Panc1 (cell line): ENCODE results near the gene DNAJC22. TPM values are rescaled to one million over a fixed set of nuclear protein-coding genes. Genes with fewer than 3 reads are reported as not detected.
A peak's percentile ranks its signal among the peaks of the same experiment; 100 is the strongest.

Experiments
- ATAC-seq: fragments of 200-7000 bp; cut with Tn5 transposase; 2 replicates; pipeline ENCODE4 v1.9.1; 2020; ENCODE audit warnings: mild to moderate bottlenecking, moderate library complexity
- BruUV-seq: library from RNA; stranded (reverse); fragments of 400-500 nt; replicated peaks from 2 replicates; lab custom pipeline; 2021; lab: Mats Ljungman, UMichigan
- CTCF ChIA-PET: fragments of 300-600 bp; sonication (Branson Sonifier 250); formaldehyde crosslinking; loops from one replicate; lab custom pipeline; 2022; ENCODE audit warnings: antibody characterized with exemption; lab: Charles Lee
- POLR2A ChIA-PET: fragments of 300-600 bp; sonication (Branson Sonifier 250); formaldehyde crosslinking; loops from one replicate; lab custom pipeline; 2022; ENCODE audit warnings: antibody characterized with exemption; lab: Charles Lee
- DNase-seq: peaks from one replicate; pipeline ENCODE4 v3.0.0-alpha.2; 2010; ENCODE audit warnings: low read depth, low spot score
- H3K27ac ChIP-seq: 2 replicates; pipeline ENCODE4 v1.5.1; 2011; ENCODE audit warnings: mild to moderate bottlenecking, low read length, inconsistent platforms
- H3K27me3 ChIP-seq: fragments of 200-500 bp; sonication (Bioruptor generic); 2 replicates; pipeline ENCODE4 v1.6.0; 2014; ENCODE audit warnings: low read length, inconsistent platforms; ENCODE audit not compliant: control insufficient read depth, insufficient read depth
- H3K36me3 ChIP-seq: fragments of 200-500 bp; sonication (Bioruptor generic); 2 replicates; pipeline ENCODE4 v1.5.1; 2014; ENCODE audit warnings: inconsistent platforms, mild to moderate bottlenecking, low read length, moderate library complexity; ENCODE audit not compliant: control insufficient read depth, insufficient read depth
- H3K4me1 ChIP-seq: 2 replicates; pipeline ENCODE4 v1.5.1; 2011; ENCODE audit warnings: inconsistent platforms, mild to moderate bottlenecking, low read length, moderate library complexity; ENCODE audit not compliant: control insufficient read depth, insufficient read depth
- H3K4me3 ChIP-seq, 2 experiments: 2 replicates each; pipeline ENCODE4 v1.5.1; 2011 to 2012; ENCODE audit warnings: low read depth in 2 of 2, low read length in 2 of 2, mild to moderate bottlenecking in 2 of 2, inconsistent platforms in 1 of 2, moderate library complexity in 1 of 2
- H3K9me3 ChIP-seq: fragments of 200-500 bp; sonication (Bioruptor generic); 2 replicates; pipeline ENCODE4 v1.5.1; 2014; ENCODE audit warnings: low read depth, mild to moderate bottlenecking, inconsistent platforms, low read length, moderate library complexity; ENCODE audit not compliant: control insufficient read depth, insufficient read depth
- POLR2AphosphoS5 ChIP-seq: IDR thresholded peaks from 2 replicates; pipeline ENCODE4 v1.6.1; 2012; ENCODE audit warnings: mild to moderate bottlenecking, low read depth, low read length, moderate library complexity
- SIN3A ChIP-seq: IDR thresholded peaks from 2 replicates; pipeline ENCODE4 v1.6.1; 2012; ENCODE audit warnings: low read depth, mild to moderate bottlenecking, low read length, moderate library complexity, borderline replicate concordance; ENCODE audit not compliant: insufficient read depth
- TCF7L2 ChIP-seq: IDR thresholded peaks from 2 replicates; pipeline ENCODE4 v1.6.1; 2011; ENCODE audit warnings: mild to moderate bottlenecking, low read depth, low read length, inconsistent platforms
- in situ Hi-C: cut with HindIII; loops from 2 replicates; pipeline ENCODE4 v1.10.0; 2016; ENCODE audit warnings: low sequenced_read_pairs, low pct_unique_long_range_greater_than_20kb
- intact Hi-C: fragments of 100-400 bp; cut with micrococcal nuclease; formaldehyde crosslinking; loops from one replicate; pipeline ENCODE4 v1.10.0; 2022; ENCODE audit not compliant: unreplicated experiment
- total RNA-seq: library from RNA; stranded (reverse); gene quantifications from one replicate; pipeline ENCODE4 v1.2.1, GENCODE V29; 2021; ENCODE audit not compliant: unreplicated experiment
- TF ChIP-seq, protein P1 (sequence below), 2 experiments: IDR thresholded peaks; 2 replicates each; pipeline ENCODE4 v1.6.1; 2011 to 2012; ENCODE audit warnings: low read depth in 2 of 2, control low read depth in 1 of 2, low read length in 1 of 2, mild to moderate bottlenecking in 1 of 2, moderate library complexity in 1 of 2; ENCODE audit not compliant: insufficient read depth in 1 of 2
- TF ChIP-seq, protein P2 (sequence below): fragments of 450-650 bp; IDR thresholded peaks from 2 replicates; pipeline ENCODE4 v1.5.1; 2017; ENCODE audit warnings: mild to moderate bottlenecking

Gene DNAJC22
- total RNA-seq, 1 experiment from 2014 or later: 1.9 TPM

GRCh38 chr12:49330032-49330619, 16.6 kb upstream of the DNAJC22 start:
- POLR2A ChIA-PET: interaction anchor here (1.1 kb wide), 1 partner anchor 18 kb away, joined by 3 read pairs; no protein-coding TSS in a partner anchor
- DNase-seq: no peak
- no peak overlapping the region for H3K4me3 ChIP-seq
- H3K27me3 ChIP-seq: no peaks in the 10 kb centered on the region
- no TSS peak for BruUV-seq
- no peak overlapping the region for H3K27ac ChIP-seq
- in situ Hi-C loops (no loop called here), intact Hi-C loops (no loop called here)
- CTCF ChIA-PET: no interaction called here
- ATAC-seq: peak; percentile 8; the same call in 1 of the 2 replicates
- TF ChIP-seq, protein P1, sequence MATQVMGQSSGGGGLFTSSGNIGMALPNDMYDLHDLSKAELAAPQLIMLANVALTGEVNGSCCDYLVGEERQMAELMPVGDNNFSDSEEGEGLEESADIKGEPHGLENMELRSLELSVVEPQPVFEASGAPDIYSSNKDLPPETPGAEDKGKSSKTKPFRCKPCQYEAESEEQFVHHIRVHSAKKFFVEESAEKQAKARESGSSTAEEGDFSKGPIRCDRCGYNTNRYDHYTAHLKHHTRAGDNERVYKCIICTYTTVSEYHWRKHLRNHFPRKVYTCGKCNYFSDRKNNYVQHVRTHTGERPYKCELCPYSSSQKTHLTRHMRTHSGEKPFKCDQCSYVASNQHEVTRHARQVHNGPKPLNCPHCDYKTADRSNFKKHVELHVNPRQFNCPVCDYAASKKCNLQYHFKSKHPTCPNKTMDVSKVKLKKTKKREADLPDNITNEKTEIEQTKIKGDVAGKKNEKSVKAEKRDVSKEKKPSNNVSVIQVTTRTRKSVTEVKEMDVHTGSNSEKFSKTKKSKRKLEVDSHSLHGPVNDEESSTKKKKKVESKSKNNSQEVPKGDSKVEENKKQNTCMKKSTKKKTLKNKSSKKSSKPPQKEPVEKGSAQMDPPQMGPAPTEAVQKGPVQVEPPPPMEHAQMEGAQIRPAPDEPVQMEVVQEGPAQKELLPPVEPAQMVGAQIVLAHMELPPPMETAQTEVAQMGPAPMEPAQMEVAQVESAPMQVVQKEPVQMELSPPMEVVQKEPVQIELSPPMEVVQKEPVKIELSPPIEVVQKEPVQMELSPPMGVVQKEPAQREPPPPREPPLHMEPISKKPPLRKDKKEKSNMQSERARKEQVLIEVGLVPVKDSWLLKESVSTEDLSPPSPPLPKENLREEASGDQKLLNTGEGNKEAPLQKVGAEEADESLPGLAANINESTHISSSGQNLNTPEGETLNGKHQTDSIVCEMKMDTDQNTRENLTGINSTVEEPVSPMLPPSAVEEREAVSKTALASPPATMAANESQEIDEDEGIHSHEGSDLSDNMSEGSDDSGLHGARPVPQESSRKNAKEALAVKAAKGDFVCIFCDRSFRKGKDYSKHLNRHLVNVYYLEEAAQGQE (IDR thresholded peaks at IDR 0.05; ENCODE audit: insufficient read depth in 1 of 2, low read depth in 2 of 2, low read length in 1 of 2): no peak
- no peak for TF ChIP-seq SIN3A
- TF ChIP-seq TCF7L2: no peak
- TF ChIP-seq, protein P2, sequence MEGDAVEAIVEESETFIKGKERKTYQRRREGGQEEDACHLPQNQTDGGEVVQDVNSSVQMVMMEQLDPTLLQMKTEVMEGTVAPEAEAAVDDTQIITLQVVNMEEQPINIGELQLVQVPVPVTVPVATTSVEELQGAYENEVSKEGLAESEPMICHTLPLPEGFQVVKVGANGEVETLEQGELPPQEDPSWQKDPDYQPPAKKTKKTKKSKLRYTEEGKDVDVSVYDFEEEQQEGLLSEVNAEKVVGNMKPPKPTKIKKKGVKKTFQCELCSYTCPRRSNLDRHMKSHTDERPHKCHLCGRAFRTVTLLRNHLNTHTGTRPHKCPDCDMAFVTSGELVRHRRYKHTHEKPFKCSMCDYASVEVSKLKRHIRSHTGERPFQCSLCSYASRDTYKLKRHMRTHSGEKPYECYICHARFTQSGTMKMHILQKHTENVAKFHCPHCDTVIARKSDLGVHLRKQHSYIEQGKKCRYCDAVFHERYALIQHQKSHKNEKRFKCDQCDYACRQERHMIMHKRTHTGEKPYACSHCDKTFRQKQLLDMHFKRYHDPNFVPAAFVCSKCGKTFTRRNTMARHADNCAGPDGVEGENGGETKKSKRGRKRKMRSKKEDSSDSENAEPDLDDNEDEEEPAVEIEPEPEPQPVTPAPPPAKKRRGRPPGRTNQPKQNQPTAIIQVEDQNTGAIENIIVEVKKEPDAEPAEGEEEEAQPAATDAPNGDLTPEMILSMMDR: no peak
- TF ChIP-seq POLR2AphosphoS5: no peak
- peaks cover 2% of the 10 kb centered on the region; the same call in 1 of the 2 replicates for H3K36me3 ChIP-seq
- H3K9me3 ChIP-seq: no peaks in the 10 kb centered on the region
- peaks cover 6% of the 10 kb centered on the region; the same call in 1 of the 2 replicates for H3K4me1 ChIP-seq

DNA sequence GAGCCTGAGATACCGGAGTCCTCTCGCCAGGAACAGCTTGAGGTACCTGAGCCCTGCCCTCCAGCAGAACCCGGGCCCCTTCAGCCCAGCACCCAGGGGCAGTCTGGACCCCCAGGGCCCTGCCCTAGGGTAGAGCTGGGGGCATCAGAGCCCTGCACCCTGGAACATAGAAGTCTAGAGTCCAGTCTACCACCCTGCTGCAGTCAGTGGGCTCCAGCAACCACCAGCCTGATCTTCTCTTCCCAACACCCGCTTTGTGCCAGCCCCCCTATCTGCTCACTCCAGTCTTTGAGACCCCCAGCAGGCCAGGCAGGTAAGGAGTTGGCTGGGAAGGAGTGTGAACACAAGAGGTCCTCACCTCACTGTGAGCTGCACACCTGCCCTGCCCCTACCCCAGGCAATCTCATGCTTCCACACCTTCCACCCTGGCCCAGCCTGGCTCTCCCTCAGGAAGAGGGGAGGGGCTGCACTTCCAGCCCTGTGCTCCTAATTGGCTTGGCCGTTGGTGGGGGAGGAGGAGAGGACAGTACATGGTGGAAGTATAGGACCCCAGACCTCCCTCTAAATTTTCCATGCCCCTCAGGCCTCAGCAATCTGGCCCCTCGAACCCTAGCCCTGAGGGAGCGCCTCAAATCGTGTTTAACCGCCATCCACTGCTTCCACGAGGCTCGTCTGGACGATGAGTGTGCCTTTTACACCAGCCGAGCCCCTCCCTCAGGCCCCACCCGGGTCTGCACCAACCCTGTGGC, 15.9 kb upstream of the DNAJC22 start:
- no peak overlapping the region for H3K27ac ChIP-seq
- H3K36me3 ChIP-seq: peaks cover 2% of the 10 kb centered on the region; the same call in 1 of the 2 replicates
- ATAC-seq: no peak
- peaks cover 6% of the 10 kb centered on the region; the same call in 1 of the 2 replicates for H3K4me1 ChIP-seq
- no TSS peak for BruUV-seq
- in situ Hi-C loops: no loop called here
- ChIA-PET POLR2A (no interaction called here), CTCF (interaction anchor here (0.6 to 2.3 kb wide), 10 partner anchors 8 to 292 kb away, joined by 3 to 45 read pairs (median 8); partner anchors contain the start of genes PRPF40B and TROAP)
- TF ChIP-seq, protein P1 (IDR thresholded peaks at IDR 0.05; ENCODE audit: insufficient read depth in 1 of 2, low read depth in 2 of 2, low read length in 1 of 2): no peak
- TF ChIP-seq TCF7L2: no peak
- no peak for TF ChIP-seq SIN3A
- TF ChIP-seq POLR2AphosphoS5: no peak
- TF ChIP-seq, protein P2: no peak
- intact Hi-C loops: no loop called here
- no peaks in the 10 kb centered on the region for H3K27me3 ChIP-seq
- no peaks in the 10 kb centered on the region for H3K9me3 ChIP-seq
- DNase-seq: no peak
- H3K4me3 ChIP-seq: no peak overlapping the region
